DMS153 (cell line): ENCODE results near the gene FNBP1L.

Experiments used
- DNase-seq: peaks from one replicate; lab custom pipeline; 2025; lab: John Stamatoyannopoulos, UW

FNBP1L gene

GRCh38 chr1:93489756-93490155, 41.8 kb downstream of the FNBP1L start:
- no peak for DNase-seq

GRCh38 chr1:93490357-93490756, 42.4 kb downstream of the FNBP1L start:
- DNase-seq, result no peak

DNA sequence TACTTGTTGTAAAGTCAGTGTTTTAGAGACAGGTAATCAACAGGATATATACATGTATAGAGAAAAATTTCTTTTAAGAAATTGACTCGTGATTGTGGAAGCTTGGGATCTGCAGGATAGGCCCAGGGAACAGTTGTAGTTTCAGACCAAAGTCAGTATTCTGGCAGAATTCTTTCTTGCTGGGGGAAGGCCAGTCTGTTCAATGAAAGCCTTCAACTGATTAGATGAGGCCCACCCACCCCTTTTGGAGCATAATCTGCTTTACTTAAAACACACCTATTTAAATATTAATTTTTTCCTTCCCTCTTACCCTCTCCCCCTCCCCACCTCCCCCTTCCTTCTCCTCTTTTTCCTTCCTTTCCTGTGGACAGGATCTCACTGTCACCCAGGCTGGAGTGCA, 48.0 kb downstream of the FNBP1L start:
- DNase-seq, result no peak

- no peak for DNase-seq
Observed at GRCh38 chr1:93496520-93496919, 48.6 kb downstream of the FNBP1L start.

DNA sequence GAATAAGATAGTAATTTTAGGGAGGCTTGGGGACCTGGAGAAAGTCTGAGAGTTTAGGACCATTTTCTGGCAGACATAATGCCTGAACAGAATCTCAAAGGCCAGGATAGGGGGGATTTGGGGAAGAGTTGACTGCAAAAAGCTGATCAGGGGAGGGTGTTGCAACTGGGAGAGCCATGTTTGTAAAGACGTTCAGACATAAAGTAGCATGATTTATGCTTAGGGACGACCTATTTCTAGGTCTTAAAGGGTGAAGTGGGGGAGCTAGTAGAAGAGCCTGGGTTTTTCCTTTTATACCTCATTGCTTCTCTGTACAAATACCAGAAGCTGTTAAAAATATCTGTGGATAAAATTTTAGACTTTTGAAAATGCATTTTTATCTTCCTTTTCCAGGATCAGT, 51.2 kb downstream of the FNBP1L start:
- DNase-seq, result no peak

GRCh38 chr1:93499533-93499932, 51.6 kb downstream of the FNBP1L start:
- no peak for DNase-seq

DNA sequence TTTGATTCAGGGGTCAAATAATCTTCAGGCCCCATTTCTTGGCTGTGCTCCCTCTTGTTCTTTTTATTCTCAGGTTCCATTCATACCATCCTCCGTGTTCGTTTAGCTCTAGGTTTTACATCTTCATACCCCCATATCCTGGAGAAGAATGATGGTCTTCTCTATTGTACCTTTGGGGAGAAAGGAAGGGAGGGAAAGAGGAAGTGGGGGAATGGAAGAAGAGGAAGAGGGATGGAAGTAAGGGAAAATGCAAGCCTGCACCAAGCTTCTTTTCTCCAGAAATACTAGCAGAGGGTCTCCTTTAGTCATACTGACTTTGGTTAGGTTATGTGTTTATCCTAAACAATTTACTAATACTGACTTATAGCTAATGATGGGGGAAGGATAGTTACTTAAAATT, 52.4 kb downstream of the FNBP1L start:
- no peak for DNase-seq

DNA sequence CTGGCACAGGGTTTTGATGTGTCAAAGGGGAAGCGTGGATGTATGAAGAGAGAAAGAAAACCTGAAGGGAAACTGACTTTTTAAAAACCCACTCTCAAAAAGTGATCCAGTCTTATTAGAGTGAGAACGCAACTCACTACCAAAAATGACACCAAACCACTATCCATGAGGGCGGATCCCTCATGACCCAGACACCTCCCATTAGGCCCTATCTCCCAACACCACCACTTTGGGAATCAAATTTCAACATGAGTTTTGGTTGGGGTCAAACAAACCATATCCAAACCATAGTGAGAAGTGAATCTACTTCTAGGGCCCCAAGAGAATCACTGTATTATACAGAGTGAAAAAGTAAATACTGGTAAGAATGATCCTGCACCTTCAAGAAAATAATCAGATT, 53.5 kb downstream of the FNBP1L start:
- DNase-seq, result no peak

DNA sequence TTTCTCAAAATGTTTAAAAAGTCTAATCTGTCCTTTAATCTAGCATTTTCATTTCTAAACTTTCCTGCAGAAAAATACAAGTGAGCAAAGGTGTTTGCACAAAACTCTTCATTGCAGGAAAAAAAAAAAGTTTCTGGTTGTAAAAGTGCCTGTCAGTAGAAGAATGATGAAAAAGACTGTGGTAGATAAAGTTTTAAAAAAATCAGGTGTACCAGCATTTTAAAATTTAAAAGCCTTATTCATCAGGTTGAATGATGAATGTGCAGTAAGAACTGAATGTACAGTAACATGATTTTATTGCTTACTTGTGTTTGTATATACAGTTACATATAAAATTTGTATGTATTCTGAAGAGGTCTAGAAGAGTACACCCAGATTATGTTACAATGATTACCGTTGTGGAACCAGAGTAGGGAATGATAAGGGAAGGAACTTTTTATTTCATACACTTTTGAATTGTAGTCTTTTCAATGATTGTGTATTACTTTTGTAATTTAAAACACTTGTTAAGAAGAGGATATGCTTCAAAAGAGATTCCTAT, 54.0 kb downstream of the FNBP1L start:
- no peak for DNase-seq

DNA sequence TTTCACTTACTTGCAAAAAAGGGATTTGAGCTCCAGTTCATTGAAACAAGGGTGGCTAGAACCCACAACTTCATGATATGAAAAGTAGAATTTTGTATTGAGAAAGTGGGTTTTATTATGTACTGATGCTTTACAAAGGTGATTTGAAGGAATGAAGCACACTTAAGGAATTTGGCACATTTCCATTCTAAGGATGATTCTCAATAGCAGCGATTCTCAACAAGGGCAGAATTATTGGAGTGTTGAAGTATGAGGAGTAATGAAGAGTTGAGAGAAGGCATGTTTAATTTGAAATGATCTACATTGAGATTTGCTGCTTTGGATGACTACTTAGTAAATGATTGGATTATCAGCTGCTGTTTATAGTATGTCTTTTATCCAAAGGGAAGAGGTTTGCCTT, 54.7 kb downstream of the FNBP1L start:
- DNase-seq, result no peak

- DNase-seq, result no peak
Observed at GRCh38 chr1:93503163-93503562, 55.2 kb downstream of the FNBP1L start.

DNA sequence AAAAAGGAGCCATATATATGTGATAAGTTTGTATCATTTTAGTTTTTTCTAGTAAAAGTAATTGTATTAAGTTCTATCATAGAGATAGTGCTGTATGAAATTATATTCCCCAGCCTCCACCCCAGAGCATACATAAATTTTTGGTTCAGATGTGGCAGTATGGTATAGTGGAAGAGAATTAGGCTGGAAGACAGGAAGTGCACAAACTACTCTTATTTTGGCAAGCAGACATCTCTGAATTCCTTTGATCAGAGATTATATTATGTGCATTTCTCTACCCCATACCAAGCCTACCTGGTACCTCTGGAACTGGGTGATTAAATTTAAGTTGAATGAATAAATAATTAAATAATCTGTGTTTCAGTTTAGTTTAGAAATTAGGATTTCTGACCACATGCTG, 55.9 kb downstream of the FNBP1L start:
- DNase-seq, result no peak

DNA sequence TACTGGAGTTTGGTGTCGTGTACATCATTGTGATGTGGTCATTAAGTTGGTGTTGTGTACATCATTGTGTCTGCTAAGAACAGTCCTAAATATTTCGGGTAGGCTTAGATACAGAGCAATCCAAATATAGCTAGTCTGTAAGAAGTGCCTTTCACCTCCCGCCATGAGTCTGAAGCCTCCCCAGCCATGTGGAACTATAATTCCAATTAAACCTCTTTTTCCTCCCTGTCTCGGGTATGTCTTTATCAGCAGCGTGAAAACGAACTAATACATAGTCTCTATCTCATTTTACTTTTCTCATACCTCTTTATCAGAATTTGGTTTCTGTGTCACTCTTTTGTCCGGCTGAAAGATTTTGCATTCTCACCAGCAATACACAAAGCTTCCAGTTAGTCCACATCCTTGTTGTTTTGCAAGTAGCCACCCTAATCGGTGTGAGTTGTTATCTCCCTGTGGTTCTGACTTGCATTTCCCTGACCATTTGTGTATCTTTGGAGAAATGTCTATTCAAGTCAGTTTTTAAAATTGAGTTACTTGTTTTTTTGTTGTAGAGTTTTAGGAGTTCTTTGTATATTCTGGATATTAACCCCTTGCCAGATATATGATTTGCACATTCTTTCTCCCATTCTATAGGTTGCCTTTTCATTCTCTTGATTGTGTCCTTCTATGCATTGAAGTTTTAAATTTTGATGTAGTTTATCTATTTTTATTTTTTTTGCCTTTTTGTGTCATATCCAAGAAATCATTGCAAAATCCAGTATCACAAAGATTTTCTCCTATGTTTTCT, 56.5 kb downstream of the FNBP1L start:
- DNase-seq, result no peak

GRCh38 chr1:93506126-93506525, 58.2 kb downstream of the FNBP1L start:
- no peak for DNase-seq

DNA sequence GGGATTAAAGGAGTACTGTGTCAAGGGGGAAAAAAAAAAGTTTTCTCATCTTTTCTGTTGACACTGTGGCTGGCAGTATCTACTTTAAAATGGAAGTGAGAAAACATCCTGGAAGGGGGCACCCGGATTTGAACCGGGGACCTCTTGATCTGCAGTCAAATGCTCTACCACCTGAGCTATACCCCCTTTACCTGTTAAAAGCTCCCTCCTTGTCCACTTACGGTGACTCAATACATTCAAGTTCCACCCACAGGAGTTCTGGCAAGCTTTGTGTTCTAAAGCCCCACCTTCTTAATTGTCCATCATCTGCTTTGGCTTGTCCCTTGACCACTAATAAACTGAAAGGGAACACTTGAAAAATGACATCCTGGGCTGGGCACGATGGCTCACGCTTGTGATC, 68.2 kb downstream of the FNBP1L start:
- no peak for DNase-seq

GRCh38 chr1:93518516-93518915, 70.6 kb downstream of the FNBP1L start:
- no peak for DNase-seq

GRCh38 chr1:93519199-93519829, 71.4 kb downstream of the FNBP1L start:
- no peak for DNase-seq

DNA sequence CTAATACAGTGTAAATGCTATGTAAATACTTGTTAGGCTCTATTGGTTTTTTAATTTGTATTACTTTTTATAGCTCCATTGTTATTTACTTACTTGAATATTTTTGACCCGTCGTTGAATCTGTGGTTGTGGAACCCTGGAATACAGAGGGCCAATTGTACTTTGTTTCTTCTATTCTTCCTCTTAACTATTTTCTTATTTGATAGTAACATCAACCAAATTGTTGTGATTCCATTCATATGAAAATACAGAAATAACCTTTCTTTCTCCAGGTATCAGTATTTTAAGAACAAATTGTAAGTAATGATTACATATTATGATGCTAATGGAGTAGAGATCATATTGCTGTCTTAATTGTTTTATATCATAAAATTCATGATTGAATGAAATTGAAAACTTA, 73.7 kb downstream of the FNBP1L start:
- DNase-seq, result no peak

DNA sequence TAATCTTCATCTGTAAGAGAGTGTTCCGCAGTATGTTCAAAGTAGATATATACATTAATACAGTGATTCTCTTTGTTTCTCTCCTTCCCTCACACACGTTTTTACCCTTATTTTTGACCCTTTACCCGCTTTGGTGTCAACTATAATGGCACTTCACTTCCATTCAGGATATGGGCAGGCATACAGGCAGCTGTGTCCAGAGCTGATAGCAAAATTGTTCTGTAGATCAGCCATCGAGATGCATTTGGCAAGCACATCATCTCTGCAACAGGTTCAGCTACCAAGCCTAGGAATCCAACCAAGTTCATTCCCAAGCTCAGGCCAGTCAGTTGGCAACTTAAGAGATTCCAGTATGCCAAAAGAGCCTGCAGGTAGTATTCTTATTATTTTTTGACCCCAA, 74.8 kb downstream of the FNBP1L start:
- no peak for DNase-seq

DNA sequence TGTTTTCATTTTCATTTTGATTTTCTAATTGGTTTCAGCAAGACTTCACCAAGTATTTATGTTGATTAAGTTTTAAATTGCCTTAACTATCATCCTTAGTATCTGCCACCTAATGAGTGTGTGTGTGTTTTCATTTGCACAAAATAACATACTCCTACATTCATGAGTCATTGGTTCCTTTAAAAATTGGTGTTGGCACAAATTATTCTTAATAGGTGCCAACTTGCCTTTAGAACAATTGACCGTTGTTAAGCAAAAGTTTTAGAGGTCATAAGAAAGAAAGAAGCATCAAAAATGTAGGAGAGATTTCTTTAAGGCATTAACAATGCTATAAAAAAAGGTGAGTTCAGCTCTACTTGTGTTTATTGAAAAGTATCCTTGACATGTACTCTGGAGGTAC, 77.5 kb downstream of the FNBP1L start:
- no peak for DNase-seq

- DNase-seq, result no peak
Observed at GRCh38 chr1:93526431-93526830, 78.5 kb downstream of the FNBP1L start.

GRCh38 chr1:93528412-93528811, 80.5 kb downstream of the FNBP1L start:
- no peak for DNase-seq

DNA sequence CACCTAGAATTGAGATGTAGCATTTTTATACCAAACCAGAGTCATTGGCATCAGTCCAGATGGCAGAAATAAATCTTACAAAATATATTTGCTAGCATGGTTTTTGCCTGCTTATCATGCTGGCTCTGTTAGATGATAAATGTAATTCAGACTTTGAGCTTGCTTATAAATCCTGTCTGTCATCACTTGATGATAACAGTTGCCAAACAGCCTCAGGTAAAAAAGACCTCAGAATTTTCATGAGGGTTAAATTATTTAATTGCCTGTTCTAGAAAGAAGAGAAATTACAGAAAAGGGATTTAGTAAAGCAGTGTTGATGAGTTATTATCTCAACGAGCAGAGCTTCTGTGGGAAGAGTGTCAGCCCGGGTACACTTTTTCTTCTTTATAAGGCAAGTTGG, 83.3 kb downstream of the FNBP1L start:
- no peak for DNase-seq
